Stimulated activated CD8-positive, alpha-beta memory T cell treated with anti-CD3 and anti-CD28 coated beads, Interleukin-4, amount 100 ng/mL, for 4 hours (primary cell): ENCODE data around the gene SPATA2.
"Not testable (repeated sequence)": the region's sequence is repeated elsewhere in the genome, so short reads cannot be mapped to it uniquely, and the experiment has no call there.

Experiments
- DNase-seq, 2 donors: peaks; one replicate each; pipeline ENCODE4 v3.0.0-alpha.2; 2020; ENCODE audit warnings: low read depth in 2 of 2, low spot score in 1 of 2

Gene SPATA2

DNA sequence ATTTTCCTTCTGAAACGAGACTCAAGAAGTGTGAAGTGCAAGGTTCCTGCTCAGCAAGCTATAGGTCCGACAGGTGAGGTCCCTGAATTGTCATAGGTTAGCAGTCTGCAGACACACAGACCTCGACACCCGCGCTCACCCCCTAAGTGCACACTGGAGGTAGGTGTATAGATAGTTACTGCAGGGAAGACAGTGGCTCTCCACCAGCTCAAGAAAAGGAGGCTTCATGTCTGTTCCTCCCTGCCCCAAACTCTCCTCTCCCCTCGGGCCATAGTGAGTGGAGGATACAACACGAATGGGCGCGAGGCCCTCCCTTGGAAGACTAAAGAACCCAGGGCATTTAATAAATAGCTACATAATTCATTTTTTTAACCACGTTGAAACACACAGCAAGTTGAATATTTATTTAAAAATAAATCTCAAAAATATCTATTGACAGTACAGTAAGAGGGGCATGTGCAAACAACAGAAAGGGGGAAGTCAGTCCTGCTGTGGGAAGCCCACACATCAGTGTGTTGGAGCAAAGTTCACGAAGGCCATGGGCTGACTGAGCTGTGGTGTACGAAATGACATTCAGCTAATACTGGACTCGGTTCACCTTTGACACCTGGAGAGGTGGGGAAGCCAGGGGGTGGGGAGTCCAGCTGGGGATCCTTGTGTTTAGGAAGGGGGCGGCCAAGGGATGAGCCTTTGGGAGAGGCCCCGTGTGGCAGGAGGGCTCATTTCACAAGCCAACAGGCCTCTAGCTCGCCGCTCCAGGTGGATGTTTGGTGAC is 10.7 kb downstream of the SPATA2 start:
- no peak for DNase-seq

DNA sequence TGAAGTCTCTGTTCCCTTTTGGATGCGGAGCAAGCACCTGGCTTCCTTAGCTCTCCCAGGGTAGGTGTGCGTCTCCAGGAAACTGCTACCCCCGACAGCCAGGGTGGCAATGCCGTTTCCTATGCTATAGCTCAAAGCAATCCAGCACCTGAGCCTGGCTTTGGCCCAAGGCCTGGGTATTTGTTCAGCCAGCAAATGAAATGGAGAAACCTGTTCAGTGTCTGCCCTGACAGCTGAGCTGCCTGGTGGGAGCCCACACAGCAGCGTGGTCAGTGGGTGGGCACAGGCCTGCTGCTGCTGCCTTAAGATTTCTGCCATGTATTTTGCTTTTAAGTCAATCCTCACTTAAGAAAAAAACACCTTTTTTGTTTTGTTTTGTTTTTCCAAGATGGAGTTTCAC is 13.7 kb downstream of the SPATA2 start:
- no peak for DNase-seq

DNA sequence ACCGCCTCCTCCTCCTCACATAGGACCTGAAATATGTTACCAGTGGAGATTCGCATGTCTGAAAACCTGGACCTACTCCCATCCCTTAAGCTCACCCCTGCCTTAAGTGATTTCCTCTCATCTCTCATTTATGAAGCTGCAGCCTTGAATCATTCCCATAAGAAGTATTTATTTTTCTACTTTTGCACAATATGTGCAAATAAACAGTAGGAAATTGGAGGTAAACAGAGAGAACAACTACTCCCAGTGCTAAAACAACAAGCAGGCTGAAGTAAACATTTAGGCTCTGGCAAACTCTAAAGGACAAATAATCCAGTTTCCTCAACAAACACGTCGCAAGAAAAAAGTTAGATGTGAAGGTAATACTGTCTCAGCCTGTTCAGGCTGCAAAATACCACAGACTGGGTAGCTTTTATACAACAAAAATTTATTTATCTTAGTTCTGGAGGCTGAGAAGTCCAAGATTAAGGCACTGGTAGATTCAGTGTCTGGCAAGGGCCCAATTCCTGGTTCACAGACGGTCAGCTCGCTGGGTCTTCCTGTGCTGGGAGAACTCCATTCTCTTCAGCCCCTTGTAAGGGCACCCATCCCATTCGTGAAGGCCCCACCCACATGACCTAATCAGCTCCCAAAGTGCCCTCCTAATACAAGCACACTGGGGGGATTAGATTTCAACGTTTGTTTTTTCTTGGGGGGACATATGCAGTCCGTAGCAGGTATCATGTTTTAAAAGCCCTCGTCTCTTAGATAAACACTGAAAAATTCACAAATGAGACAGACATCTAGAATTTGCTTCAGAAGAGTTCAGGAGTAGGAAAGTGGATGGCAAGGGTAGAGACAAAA is 15.6 kb downstream of the SPATA2 start:
- no peak for DNase-seq

DNA sequence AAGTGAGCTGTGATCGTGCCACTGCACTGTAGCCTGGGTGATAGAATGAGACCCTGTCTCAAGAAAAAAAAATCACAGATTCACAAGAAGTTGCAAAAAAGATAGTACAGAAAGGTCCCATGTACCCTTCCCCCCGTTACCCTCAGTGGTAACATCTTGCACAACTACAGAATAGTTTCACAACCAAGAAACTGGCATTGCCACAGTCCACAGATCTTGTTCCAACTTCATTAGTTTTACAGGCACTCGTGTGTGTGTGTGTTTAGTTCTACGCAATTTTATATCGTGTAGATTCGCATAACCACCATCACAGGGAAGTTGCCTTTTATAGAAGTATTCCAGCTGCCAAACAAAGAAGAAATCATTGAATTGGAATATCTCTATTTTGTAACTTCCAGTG is 19.1 kb downstream of the SPATA2 start:
- no peak for DNase-seq

DNA sequence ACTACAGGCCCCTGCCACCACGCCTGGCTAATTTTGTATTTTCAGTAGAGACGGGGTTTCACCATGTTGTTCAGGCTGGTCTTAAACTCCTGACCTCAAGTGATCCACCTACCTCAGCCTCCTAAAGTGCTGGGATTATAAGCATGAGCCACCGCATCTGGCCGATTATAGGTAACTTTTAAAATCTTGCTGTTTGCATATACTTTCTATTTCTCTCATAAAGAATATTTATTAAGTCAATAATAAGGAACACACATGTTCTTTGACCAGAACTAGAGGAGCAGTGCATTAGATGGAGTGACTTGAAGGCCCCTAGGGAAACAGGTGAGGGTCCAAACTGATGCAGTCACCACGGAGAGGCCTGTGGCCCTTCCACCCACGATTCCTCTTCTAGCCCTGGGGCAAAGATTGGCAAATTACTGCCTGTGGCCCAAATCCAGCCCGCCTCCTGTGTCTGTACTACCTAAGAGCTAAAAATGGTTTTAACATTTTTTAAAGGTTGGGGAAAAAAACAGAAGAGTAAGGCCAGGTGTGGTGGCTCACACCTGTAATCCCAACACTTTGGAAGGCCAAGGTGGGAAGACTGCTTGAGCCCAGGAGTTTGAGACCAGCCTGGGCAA is 19.7 kb downstream of the SPATA2 start:
- not testable (repeated sequence) for DNase-seq

DNA sequence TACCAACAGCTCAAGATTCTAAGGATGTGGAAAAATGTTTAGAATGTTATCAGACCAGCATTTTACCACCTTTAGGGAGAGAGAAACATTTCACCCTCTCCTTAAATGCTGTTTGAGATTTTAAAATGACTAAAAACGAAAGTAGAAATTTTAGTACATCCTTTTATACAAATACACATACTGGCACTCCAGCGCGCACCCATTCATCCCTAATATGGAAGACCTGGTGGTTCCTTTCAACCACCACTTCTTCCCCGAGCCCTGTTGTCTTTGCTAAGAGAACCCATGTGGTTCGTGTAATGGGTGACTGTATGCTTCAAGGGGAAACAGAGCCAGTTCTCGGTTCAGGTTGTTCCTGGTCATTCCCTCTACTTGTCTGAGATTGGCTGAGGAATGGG is 21.3 kb downstream of the SPATA2 start:
- no peak for DNase-seq

DNA sequence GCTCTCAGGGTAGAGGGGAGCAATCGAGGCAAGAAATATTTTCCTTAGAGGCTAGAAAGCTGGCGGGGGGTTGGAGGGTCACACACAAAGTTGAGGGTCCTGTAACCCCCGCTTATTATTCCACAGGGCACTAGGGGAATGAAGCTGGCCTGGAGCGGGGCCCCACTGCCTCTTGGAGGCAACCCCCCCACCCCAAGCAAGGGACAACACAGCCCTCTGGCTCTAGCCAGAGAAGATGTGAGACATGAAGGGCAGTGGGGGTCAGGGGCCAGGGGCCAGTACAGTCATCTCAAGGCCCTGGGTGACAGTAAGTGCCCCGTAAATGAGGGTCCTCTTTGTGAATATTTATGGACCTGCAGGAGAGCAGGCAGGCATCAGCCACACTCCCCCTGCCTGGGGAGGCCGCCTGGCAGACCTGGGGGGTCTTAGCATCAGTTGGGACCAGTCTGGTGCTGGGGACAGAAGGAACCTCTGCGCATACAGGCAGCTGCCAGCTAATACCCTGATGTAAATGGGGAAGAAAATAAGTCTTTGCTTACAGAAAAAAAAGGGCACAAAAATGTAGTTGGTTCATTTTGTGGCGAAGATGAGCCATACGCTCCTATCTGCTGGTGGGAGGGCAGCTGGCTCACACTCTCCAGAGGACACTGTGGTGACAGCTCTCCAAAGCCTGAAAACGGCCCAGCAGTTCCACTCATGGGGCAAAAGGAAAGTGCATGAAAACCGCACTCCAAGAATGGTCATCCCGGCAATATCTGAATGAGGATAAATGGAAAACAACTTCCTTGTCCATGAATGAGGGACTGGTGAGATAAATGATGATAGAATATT is 21.9 kb downstream of the SPATA2 start:
- no peak for DNase-seq

DNA sequence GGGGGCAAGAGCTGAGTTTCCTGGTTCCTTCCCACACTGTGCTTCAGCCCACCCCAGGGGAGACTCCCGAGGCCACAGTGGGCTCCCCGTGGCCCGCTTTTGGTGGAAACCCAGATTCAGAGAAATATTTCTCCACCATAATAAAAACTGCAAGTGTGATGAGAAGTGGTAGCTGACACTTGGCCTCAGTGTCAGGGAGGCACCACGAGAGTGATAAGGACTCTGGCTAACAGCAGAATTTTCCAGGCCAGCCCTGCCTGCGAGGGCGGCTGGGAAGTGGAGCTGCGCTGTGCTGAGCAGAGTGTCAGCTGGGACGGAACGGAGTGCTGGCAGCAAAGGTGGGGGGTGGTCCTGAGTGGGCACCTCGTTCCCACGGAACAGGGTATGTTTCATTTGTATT is 22.5 kb downstream of the SPATA2 start:
- no peak for DNase-seq

DNA sequence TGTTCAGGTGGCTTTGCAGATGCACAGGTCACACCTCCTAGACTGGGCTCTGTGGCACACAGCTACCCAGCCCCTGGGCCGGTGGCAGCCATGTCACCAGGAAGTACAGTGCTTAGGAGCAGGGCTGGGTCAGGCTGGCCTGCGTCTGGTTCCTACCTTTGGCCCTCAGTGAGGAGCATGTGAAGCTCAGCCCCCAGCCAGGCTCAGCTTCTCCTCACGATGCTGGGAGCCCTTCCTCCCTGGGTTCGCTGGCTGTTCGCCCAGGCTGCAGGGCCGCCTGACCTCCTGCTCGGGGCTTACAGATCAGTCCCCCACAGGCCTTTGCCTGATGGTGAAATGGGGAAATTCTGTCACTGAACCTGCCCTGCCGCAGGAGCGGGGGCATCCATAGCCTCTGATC is 23.1 kb downstream of the SPATA2 start:
- DNase-seq, result no peak

DNA sequence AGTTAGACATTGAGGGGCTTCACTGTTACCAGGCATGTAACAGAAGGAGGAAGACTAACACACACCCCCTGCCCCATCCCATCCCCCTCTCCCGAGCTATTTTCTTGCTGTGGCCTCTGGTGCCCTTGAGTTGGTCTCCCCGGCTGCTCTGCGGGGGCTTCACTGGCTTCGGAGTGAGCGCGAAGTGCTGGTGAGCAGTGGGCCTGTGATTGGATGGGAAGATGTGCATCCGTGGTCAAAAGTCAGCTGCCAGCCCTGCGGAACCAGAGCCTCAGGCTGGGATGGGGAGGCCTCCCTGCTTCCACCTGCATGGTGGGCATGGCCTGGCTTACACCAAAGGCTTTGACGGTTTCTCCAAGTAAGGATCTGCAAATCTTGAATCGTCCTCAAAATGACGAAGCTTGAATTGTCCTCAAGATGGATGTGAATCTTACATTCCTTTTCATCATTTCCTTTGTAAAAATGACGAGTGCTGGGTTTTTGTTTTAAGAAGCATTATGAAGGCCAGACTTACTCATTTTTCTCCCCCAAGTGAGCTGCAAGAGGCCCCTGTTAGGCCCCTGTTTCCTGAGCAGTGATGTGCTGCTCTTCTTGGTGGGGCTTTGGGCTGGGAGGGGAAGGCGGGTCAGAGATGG is 23.7 kb downstream of the SPATA2 start:
- no peak for DNase-seq

DNA sequence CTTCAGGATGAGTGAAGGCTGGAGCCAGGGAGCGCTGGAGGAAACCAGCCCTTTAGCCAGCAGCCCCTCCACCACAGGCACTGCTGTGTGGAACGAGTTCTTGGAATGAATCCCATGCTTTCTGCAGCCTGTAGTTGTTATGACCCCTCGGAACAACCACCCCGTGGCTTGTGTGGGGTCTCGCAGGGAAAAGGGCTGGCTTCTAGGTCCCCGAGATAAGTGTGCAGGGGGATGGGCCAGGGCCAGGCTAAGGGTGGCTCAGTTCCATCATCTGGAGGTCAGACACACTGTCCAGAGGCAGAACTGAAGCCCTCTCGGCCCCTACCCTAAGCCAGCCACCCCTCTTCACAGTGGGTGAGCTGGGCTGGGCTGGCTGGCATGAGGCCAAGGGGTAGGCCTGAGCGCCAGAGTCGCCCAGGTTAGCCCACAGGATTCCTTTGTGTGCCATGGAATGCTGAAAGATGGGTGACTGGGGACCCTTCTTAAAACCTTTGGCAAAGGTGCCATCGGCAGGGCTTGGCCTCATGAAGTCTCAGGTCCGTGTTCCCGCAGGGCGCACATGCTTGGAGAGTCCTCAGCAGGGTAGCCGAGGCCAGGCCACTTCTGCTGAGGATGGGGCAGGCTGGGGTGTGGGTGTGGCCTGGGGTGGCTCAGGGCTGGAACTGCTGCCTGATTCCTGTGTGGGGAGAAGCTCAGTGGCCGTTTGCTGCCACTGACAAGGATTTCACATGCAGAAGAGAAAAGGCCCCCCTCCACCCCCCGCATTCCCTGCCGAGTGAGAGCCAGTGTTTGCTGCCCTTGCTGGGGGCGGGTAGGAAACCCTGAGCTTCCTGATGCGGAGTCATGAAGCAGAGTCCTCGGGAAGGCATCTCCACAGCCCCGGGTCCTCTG is 24.6 kb downstream of the SPATA2 start:
- no peak for DNase-seq

DNA sequence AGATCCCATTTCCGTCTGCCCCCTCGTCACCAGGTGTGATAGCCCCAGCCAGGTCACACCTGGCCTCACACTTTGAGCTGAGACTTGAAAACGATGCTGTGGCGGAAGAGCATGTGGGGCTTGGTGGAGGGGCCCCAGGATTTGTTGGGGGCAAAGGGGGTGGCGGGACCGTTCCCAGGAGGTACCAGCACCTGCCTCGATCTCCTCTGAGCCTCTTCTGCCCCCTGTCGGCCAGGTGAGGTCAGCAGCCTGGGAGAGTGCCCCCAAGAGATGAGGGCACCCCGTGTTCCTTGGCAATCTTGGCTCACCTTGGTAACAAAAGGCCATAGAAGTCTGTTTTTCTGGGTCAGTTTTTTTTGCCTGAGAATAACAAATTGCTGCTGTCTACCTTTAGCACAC is 25.4 kb downstream of the SPATA2 start:
- DNase-seq, result no peak

DNA sequence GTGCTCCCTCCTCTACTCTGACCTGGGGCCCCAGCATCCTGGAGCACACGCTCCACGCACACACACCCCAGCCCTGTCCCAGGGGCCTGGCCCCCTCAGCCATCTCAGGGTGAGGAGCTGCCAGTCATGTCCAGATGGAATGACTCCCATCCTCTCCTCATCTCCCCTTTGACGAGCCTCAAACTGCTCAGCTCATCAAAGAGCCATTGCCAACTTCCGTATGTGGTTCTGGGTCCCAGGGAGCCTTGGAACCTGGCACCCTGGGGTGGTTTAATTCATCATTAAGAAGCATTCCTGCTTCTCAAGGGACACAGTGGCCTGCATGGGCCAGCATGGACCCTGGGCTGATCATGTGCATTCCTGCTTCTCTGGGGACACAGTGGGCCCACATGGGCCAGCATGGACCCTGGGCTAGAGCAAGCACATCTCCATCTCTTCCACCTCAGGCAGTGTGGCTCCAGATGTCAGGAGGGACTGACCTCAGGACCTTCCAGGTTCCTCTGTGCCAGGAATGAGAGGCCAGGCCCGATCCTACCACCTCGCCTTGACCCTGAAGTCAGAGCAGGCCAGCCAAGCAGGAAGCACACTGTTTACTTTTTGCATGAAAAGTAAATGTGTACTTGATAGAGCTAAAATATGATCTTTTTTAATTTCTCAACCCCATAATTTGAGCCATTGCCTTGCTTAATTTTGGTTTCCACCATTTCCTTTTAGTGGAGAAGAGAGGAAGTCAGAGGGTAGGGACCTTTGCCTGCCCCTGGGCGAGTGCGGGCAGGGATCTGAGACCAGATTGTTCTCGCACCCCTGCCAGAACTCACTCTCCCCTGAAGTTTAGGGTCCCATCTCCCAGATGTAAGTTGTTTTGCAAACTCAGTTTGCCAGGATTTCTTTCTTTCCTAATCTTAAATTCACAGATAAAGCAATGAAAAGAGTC is 26.1 kb downstream of the SPATA2 start:
- DNase-seq, result no peak

DNA sequence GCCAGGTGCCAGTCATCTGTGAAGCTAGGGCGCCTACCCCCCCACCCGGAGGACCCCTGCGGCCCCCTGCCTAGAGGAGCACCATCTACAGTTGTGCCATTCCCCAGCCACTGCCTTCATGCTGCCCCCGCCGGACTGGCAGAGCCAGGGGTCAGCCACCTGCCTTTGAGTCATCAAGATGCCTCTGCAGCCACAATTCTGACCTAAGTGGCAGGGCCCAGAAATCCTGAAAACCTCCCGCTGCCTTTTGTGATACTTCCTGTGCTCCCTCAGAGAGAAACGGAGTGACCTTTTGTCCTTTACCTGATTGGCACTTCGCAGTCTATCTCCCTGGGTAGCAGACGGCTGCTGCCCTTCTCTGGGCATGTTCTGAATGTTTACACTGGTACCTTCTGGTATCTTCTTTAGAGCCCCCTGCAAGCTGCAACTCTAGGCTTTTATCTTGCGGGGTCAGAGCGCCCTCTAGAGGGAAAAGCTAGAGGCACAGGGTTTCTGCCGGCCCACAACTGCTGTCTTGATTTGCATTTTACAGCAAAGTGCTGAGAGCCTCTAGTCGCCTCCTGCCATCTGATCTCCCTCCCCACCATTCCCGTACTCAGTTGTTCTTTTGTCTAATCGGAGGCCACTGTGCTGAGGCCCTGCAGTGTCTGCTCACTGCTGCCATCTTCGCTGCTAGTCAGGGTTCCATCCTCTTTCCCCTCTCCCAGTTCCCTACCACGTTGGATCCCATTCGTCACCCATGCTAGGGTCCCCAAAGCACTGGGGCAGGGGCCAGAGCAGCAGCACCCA is 26.9 kb downstream of the SPATA2 start:
- peak in 1 of 2 donors; percentile 31 for DNase-seq

DNA sequence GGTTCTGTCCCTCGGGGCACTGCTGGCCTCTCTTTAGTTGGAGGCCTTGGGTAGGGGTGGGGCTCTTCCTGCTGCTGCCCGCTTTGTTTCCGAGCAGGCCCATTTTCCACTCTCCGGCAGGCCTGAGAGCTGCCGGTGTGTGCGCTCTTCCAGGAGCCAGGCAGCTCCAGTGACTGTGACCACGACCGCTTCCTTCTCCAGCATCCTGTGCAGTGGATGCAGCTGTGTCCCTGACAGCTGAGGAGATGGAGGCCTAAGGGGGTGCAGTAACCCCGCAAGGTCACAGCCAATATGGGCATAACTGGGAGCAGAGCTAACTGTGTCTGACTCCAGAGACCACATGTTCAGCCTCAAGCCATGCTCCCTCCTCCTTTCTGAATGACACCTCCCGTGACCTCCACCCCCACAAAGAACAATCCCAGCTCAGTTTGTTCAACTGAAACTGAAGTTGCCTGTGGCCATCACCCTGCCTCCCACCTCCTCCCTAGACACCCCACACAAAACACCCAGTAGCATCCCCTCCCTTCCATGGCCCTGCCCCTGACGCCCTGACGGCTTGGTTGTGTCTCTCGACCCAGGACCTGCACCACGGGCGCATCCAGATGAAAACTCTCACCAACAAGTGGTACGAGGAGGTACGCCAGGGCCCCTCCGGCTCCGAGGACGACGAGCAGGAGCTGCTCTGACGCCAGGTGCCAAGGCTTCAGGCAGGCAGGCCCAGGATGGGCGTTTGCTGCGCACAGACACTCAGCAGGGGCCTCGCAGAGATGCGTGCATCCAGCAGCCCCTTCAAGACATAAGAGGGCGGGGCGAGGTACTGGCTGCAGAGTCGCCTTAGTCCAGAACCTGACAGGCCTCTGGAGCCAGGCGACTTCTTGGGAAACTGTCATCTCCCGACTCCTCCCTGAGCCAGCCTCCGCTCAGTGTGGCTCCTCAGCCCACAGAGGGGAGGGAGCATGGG is 27.8 kb downstream of the SPATA2 start:
- DNase-seq, result no peak

DNA sequence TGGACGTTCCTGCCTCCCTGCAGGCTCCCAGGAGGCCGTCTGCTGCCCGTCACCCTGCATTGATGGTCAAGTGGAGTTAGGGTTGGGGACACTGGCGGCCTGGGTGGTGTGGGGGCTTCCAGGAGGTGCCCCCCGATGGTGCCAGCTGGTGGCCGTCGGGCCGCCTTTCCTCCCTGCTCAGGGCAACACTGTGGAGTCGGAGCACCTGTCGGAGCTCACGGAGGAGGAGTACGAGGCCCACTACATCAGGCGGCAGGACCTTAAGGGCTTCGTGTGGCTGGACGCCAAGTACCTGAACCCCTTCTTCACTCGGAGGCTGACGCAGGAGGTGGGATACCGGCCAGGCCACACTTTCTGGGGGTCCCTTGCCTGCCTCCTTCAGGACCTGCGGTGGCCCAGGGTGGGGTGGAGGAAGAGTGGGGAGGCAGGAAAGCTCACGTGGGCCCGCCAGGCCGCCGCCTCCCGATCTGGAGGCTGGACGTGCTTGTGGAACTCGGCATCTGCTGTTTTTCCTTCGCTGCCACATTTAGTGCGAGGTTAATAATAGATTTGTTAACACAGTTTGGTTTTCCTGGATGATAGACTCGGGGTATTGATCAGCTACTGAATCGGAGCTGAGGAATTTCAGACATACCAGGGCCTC is 28.6 kb downstream of the SPATA2 start:
- no peak for DNase-seq
